Endothelial cell of umbilical vein (primary cell): ENCODE data around the gene RHOB. TPM values are rescaled to one million over a fixed set of nuclear protein-coding genes. Genes with fewer than 3 reads are reported as not detected.

Experiments used
- BruUV-seq: library from RNA; stranded (reverse); fragments of 400-500 nt; replicated peaks from 2 replicates; lab custom pipeline; 2021; lab: Mats Ljungman, UMichigan
- CTCF ChIA-PET: fragments of 300-600, 350-600 bp; sonication (Branson Sonifier 250); formaldehyde crosslinking; loops from one replicate; lab custom pipeline; 2021; ENCODE audit warnings: antibody characterized with exemption, inconsistent platforms; lab: Charles Lee
- POLR2A ChIA-PET: fragments of 300-600, 350-600 bp; sonication (Branson Sonifier 250); formaldehyde crosslinking; loops from one replicate; lab custom pipeline; 2021; ENCODE audit warnings: antibody characterized with exemption, inconsistent platforms; lab: Charles Lee
- DNase-seq: peaks from one replicate; pipeline ENCODE4 v3.0.0-alpha.2; 2011; ENCODE audit warnings: low read depth, low spot score
- FAIRE-seq: peaks from 2 replicates; lab custom pipeline; 2011; peaks lifted over from hg19 to GRCh38; lab: Jason Lieb, UNC
- H2AFZ ChIP-seq: 2 replicates; pipeline ENCODE4 v1.6.0; 2012; ENCODE audit warnings: low read depth, low read length, control low read depth, inconsistent platforms
- H3K27ac ChIP-seq: 2 replicates; pipeline ENCODE4 v1.5.1; 2011; ENCODE audit warnings: low read depth, mild to moderate bottlenecking, control low read depth, low read length, moderate library complexity; ENCODE audit not compliant: insufficient read depth
- H3K27me3 ChIP-seq, 2 experiments: 2 replicates each; pipeline versions ENCODE4 v1.6.0 to v1.6.1; 2011; ENCODE audit warnings: low read length in 2 of 2, mixed read lengths in 1 of 2; ENCODE audit not compliant: control insufficient read depth in 2 of 2, insufficient read depth in 2 of 2
- H3K36me3 ChIP-seq, 2 experiments: 2 replicates in 1 of 2; 3 replicates in 1 of 2; pipeline ENCODE4 v1.5.1; 2011; ENCODE audit warnings: low read length in 2 of 2, mild to moderate bottlenecking in 1 of 2, moderate library complexity in 1 of 2; ENCODE audit not compliant: control insufficient read depth in 2 of 2, insufficient read depth in 2 of 2; ENCODE audit errors: extremely low read depth in 1 of 2
- H3K4me1 ChIP-seq: 3 replicates; pipeline ENCODE4 v1.5.1; 2011; ENCODE audit warnings: mild to moderate bottlenecking, low read length; ENCODE audit not compliant: control insufficient read depth, insufficient read depth; ENCODE audit errors: extremely low read depth
- H3K4me2 ChIP-seq: 2 replicates; pipeline ENCODE4 v1.6.1; 2011; ENCODE audit warnings: low read length, control low read depth, mixed read lengths; ENCODE audit not compliant: insufficient read depth
- H3K4me3 ChIP-seq, 3 experiments: fragments of 200-600 bp in 1 of 3; sonication (generic), shearing (Covaris generic) in 1 of 3; replicated peaks in 1 of 3; 2 replicates each; pipeline ENCODE4 v1.5.1; 2011 to 2016; ENCODE audit warnings: control low read depth in 3 of 3, low read length in 3 of 3, mild to moderate bottlenecking in 2 of 3, inconsistent platforms in 1 of 3, low read depth in 1 of 3, moderate library complexity in 1 of 3; ENCODE audit not compliant: insufficient read depth in 1 of 3
- H3K79me2 ChIP-seq: 2 replicates; pipeline ENCODE4 v1.6.0; 2012; ENCODE audit warnings: low read length, inconsistent platforms; ENCODE audit not compliant: control insufficient read depth, insufficient read depth
- H3K9ac ChIP-seq: replicated peaks from 2 replicates; pipeline ENCODE3; 2011; ENCODE audit warnings: low read length, control low read depth; ENCODE audit not compliant: insufficient read depth; ENCODE audit errors: extremely low read depth
- H3K9me1 ChIP-seq: replicated peaks from 3 replicates; pipeline ENCODE4 v1.6.0; 2011; ENCODE audit warnings: mild to moderate bottlenecking, low read length; ENCODE audit not compliant: control insufficient read depth, insufficient read depth; ENCODE audit errors: extremely low read depth
- H3K9me3 ChIP-seq: replicated peaks from 2 replicates; pipeline ENCODE4 v1.5.1; 2012; ENCODE audit warnings: low read length, inconsistent platforms; ENCODE audit not compliant: control insufficient read depth, insufficient read depth
- H4K20me1 ChIP-seq: replicated peaks from 2 replicates; pipeline ENCODE3; 2011; ENCODE audit warnings: mild to moderate bottlenecking, low read length; ENCODE audit not compliant: control insufficient read depth, insufficient read depth; ENCODE audit errors: extremely low read depth
- CTCF ChIP-seq, 2 donors: IDR thresholded peaks; 1 replicate in 1 of 2; 2 replicates in 1 of 2; pipeline ENCODE4 v1.5.1; 2011; ENCODE audit warnings: low read length in 2 of 2, mild to moderate bottlenecking in 2 of 2, moderate library complexity in 2 of 2, control low read depth in 1 of 2, inconsistent platforms in 1 of 2, low read depth in 1 of 2; ENCODE audit not compliant: insufficient read depth in 1 of 2; ENCODE audit errors: extremely low read depth in 1 of 2
- EZH2 ChIP-seq: IDR thresholded peaks from 2 replicates; pipeline ENCODE4 v1.6.1; 2012; ENCODE audit warnings: borderline replicate concordance, low read depth, mild to moderate bottlenecking, moderate library complexity, low read length, inconsistent platforms; ENCODE audit not compliant: severe bottlenecking
- FOS ChIP-seq: IDR thresholded peaks from 2 replicates; pipeline ENCODE4 v1.6.1; 2011; ENCODE audit warnings: mild to moderate bottlenecking, low read length, moderate library complexity, borderline replicate concordance; ENCODE audit not compliant: insufficient read depth
- GATA2 ChIP-seq: IDR thresholded peaks from 2 replicates; pipeline ENCODE4 v1.7.0; 2011; ENCODE audit warnings: low read depth, mild to moderate bottlenecking, moderate library complexity, mixed read lengths, low read length; ENCODE audit not compliant: insufficient read length, insufficient read depth
- JUN ChIP-seq: IDR thresholded peaks from 2 replicates; pipeline ENCODE4 v1.6.1; 2011; ENCODE audit warnings: borderline replicate concordance, low read depth; ENCODE audit not compliant: insufficient read length, insufficient read depth
- MAX ChIP-seq: IDR thresholded peaks from 2 replicates; pipeline ENCODE4 v1.6.1; 2011; ENCODE audit not compliant: insufficient read depth, insufficient read length
- MYC ChIP-seq: IDR thresholded peaks from one replicate; pipeline ENCODE4 v1.6.1; 2011; ENCODE audit warnings: mild to moderate bottlenecking, low read depth, low read length
- POLR2A ChIP-seq: IDR thresholded peaks from 2 replicates; pipeline ENCODE4 v1.6.1; 2012; ENCODE audit warnings: low read depth, mild to moderate bottlenecking, control low read depth, low read length
- POLR2AphosphoS5 ChIP-seq: IDR thresholded peaks from 2 replicates; pipeline ENCODE4 v1.6.1; 2012; ENCODE audit warnings: low read depth, mild to moderate bottlenecking, control low read depth, low read length, moderate library complexity; ENCODE audit not compliant: insufficient read depth
- dilution Hi-C: fragments of 300-500 bp; cut with MboI; formaldehyde crosslinking; loops from one replicate; pipeline ENCODE4 v1.15.0; 2019; ENCODE audit warnings: low sequenced_read_pairs; ENCODE audit not compliant: extremely low pct_ligation_motif_present
- intact Hi-C: fragments of 100-400 bp; cut with micrococcal nuclease; formaldehyde crosslinking; loops from one replicate; pipeline ENCODE4 v1.10.0; 2022
- polyA plus RNA-seq, 4 experiments: library from polyadenylated mRNA; depleted of rRNA in 3 of 4; stranded (reverse) in 3 of 4; unstranded in 1 of 4; fragments of >200 nt; gene quantifications; 2 replicates each; pipeline versions ENCODE4 v1.2.1 to v1.2.3, GENCODE V29; 2011 to 2012; ENCODE audit warnings: missing spikeins in 1 of 4
- total RNA-seq: library from RNA; stranded (reverse); gene quantifications from 2 replicates; pipeline ENCODE4 v1.2.3, GENCODE V29; 2021

RHOB gene
- total and polyA plus RNA-seq, 2 donors (not counting 3 experiments of a cell fraction or from before 2014, with no cell fraction given): 830 to 1,101 TPM

- POLR2A ChIA-PET: interaction anchor here (1.6 kb wide), 1 partner anchor 9 kb away, joined by 5 read pairs; the partner anchor contains the start of gene RHOB
Measured at GRCh38 chr2:20456116-20456571, 9.3 kb downstream of the RHOB start.

More at GRCh38 chr2:20456116-20456571, 9.3 kb downstream of the RHOB start:
- no peak overlapping the region for H3K4me3 ChIP-seq
- intact Hi-C loops: no loop called here
- no peak overlapping the region for H3K4me2 ChIP-seq
- no peak overlapping the region for H2AFZ ChIP-seq
- no peaks in the 10 kb centered on the region for H4K20me1 ChIP-seq
- no peaks in the 10 kb centered on the region for H3K36me3 ChIP-seq
- no peak for TF ChIP-seq CTCF (IDR thresholded peaks at IDR 0.05; ENCODE audit: extremely low read depth in 1 of 2, insufficient read depth in 1 of 2, low read depth in 1 of 2, low read length in 2 of 2)
- TF ChIP-seq MAX: no peak
- TF ChIP-seq POLR2AphosphoS5: no peak
- TF ChIP-seq GATA2: no peak
- TF ChIP-seq EZH2: no peak
- TF ChIP-seq POLR2A: no peak
- TF ChIP-seq FOS: no peak
- TF ChIP-seq JUN: no peak
- TF ChIP-seq MYC: no peak
- peak; percentile 27 for DNase-seq
- no peaks in the 10 kb centered on the region for H3K27me3 ChIP-seq
- H3K9ac ChIP-seq: no peak overlapping the region
- FAIRE-seq: no peak
- CTCF ChIA-PET: interaction anchor here (0.7 to 1.8 kb wide), 3 partner anchors 10 to 145 kb away, joined by 3 to 4 read pairs (median 3); no protein-coding TSS in a partner anchor
- H3K9me3 ChIP-seq: no peaks in the 10 kb centered on the region
- H3K27ac ChIP-seq: no peak overlapping the region
- H3K4me1 ChIP-seq: no peaks in the 10 kb centered on the region
- no peaks in the 10 kb centered on the region for H3K9me1 ChIP-seq
- H3K79me2 ChIP-seq: no peaks in the 10 kb centered on the region
- dilution Hi-C loops: no loop called here
- no TSS peak for BruUV-seq
